ENCODE results near the gene LSG1.
"Not testable (repeated sequence)": the region's sequence is repeated elsewhere in the genome, so short reads cannot be mapped to it uniquely, and the experiment has no call there.

The LSG1 gene

DNA sequence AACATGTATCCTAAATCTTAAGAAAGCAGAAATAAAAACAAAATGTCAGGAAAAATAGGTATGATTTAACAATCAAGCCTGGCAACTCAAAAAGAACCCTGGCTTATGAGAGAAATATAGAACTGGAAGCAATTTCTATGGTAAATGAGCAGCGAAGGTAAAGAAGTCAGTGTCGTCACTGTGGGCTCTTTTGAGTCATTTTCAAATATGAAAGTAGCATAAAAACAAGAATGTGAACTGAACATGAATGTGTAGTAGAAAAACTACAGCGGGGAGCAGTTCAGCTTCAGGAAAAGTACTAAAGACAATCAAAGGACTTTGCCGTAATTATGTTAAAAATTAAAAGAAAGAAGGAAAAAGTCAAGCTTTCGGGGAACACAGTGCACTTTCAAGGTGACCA lies 17.5 kb downstream of the LSG1 start:
- DNase-seq = no peak

DNA sequence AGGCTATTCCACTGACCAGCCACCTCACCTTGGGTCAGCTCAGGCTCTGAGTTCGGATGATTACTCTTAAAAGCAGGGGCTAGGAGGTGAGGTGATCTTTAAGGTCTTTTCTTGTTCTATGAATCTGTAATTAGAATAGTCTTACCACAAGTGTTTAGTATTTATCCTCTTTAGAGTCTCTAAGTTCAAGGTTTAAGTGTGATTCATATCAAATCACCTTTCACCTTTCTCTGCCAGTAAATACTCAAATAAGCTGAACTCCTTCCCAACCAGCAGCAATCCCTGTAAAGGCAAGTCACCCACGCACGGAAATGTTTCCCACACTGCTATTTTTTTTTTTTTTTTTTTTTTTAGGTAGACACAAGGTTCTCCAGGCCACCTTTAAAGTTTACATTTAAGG lies 24.2 kb downstream of the LSG1 start:
- no peak for DNase-seq

DNA sequence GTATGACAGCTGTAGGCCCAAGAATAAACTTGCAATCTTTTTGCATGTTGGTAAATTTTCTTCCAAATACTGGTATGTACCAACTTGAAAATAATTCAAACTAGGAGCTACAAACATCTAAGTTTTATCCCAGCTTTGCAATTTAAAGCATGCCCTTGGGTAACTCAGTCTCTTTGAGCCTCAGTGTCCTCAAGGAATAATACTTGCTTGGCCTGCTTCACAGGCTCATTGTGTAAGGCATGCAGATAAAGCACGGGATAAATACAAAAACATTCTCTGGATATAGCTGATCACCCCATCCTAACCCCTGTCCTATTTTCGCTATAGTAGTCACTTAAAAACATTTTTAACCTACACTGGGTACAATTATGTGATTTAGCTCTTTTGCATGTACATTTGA lies 29.2 kb downstream of the LSG1 start:
- DNase-seq = no peak

DNA sequence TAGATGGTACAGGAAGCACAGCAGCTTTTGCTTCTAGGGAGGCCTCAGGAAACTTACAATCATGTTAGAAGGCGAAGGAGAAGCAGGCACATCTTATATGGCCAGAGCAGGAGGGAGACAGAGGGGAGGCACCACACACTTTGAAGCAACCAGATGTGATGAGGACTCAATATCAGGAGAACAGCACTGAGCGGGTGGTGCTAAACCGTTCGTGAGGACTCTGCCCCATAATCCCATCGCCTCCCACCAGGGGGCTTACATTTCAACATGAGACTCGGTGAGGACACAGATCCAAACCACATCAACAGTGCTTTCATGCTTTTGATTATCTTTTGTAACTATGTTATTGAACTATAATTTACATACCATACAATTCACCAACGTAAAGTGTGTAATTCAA lies 31.2 kb downstream of the LSG1 start:
- DNase-seq = peak in 2 of 4 experiments; percentile 10 to 31

DNA sequence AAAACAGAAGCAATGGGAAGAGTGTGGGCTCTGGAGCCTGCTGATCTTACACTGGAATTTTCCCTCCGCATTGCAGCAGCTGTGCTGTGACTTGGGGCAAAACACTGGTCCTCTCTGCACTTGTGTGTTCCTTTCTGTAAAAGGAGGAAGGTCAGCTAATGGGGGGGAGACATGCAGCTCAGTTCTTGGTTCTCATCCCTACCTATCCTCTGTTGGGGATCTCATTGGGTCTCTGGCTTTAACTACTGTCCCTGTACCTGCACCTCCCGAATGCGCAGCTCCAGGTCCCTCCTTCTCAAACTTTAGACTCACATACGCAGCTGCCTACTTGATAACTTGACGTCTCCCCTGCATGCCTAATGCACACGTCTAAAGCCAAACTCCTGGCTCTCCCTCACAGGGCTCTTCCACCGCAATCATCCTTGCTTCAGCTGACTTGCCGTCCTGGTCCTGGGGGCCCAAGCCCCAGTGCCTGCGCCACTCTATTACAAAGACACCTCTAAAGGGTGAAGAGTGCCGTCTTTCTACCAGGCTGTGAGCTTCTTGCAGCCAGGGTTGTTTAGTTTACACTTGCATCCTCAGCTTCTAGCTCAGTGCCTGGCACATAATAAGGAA lies 32.9 kb downstream of the LSG1 start:
- DNase-seq = no peak

DNA sequence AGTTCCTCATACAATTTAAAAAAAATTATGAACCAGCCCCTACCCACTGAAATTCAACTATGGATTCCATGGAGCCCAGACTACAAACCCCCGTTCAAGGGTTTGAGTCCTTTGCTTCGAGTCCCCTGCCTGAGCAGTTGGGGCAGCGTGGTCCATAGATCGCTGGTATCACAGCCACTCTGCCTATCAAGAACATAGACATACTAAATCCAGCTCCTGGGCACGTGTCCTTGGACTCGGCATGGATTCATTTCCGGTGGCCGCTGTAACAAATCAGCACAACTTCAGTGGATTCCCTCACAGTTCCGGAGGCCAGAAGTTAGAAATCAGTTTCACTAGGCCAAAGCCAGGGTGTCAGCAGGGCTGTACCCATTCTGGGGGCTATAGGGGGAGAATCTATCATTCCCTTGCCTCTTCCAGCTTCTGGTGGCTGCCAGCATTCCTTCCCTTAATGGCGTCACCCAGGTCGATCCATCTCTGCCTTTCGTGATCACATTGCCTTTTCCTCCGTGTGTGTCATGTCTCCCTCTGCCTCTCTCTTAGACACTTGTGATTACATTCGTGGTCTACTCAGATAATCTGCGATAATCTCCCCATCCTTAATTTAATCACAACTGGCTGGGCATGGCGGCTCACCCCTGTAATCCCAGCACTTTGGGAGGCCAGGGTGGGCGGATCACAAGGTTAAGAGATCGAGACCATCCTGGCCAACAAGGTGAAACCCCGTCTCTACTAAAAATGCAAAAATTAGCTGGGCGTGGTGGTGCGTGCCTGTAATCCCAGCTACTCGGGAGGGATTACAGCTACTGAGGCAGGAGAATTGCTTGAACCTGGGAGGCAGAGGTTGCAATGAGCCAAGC lies 34.2 kb downstream of the LSG1 start:
- DNase-seq = no peak

DNA sequence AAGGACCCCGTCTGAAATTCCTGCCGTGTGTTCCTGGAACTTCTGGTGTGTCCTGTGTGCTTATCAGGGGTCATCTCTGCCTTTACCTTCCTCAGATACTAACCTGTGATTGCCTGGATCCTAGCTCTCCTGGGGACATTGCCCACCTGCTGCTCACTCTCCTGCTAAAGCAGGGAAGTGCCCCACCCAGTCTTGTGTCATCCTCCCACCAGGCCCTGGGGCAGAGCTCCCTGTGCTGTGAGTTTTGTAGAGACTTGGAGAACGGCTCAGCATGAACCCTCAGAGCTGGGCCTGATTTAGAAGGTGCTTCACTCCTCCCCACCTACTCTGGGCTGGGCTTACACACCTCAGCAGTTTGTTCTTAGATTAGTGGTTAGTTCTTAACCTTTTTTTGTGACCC lies 34.9 kb downstream of the LSG1 start:
- peak in 2 of 4 experiments; percentile 11 to 29 for DNase-seq

DNA sequence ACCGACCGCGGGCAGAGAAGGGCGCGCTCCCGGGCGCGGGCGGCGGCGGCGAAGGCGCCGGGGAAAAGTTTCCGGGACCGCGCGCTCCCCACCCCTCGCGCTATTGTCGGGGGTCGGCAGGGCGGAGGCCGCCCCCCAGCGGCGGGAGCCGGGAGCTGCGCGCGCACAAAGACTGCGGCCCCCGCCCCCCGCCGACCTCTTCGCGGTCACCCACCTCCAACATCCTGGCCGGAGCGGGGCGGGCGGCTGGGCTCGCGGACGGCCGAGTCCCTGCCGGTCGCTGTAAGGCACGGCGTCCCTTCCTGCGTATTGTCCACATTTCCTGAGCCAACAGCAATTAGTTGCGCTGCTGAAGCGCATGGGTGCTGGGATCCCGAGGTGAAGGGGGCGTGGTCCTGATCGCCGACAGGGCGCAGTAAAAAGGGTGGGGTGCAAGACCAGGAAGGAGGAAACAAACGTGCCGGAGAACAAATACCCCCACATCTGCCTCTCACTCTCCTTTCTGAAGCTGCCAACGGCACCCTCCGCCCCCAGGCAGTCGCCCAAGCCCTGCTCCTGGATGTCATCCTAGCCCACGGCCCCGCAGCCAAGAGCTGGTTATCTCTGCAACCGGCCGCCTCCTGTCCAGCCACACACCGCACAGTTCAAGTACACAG lies 38.5 kb downstream of the LSG1 start, which contains the start of gene TMEM44:
Gene TMEM44, minus strand, starts transcription at position 71 of the 656 bp plus-strand sequence. CDS start 204 bp downstream, outside the sequence.
- DNase-seq = peak; percentile 76 to 88 (median 78)

DNA sequence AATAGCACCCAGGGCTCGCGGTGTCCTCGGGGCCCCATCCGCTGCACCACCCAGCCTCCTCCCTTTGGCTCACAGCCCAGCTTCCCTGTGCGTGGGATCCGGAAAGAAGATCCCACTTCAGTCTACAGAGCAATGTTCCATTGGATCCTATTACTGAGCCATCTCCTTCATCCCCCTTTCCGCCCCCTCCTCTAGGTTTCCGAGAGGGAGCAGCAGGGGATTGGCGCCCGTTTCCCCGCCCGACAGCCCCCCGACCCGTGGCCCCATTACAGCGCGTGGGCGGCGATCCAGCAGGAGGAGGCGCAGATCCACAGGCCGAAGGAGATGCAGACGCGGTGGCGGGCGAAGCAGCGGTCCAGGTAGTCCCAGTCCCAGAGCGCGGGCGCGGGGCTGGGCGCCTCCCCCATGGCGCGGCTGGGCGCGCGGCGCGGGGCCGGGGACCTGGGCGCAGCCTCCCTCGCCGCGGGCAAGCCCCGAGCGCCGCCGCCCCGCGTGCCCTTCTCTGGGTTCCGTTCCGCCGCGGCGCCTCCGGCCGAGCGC lies 39.1 kb downstream of the LSG1 start:
- DNase-seq = peak; percentile 20 to 58 (median 44)

DNA sequence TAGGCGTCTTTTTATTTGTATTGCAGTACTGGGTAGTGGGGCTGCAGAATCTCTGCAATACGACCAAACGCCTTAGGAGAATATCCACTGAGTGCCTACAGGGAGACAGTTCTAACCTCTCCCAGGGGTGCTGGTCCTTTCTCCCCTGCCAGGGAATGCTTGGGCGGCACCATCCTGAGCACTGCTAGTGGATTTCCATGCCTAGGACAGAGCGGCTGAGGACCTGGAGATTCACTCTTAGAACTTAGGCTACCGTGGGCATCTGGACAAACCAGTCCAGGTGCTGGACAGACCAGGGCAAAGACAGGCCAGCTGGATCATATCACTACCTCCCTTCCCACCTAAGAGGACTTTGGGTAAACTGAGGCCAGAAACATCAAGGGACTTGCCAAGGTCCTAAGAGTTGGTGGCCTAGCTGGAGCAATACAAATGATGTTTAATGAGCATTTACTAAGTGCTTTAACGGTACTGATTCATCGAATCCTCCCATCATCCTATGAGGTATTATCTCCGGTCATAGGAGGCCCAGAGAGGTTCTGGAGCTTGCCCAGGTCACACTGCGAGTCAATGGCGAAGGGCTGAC lies 39.7 kb downstream of the LSG1 start:
- DNase-seq = no peak

DNA sequence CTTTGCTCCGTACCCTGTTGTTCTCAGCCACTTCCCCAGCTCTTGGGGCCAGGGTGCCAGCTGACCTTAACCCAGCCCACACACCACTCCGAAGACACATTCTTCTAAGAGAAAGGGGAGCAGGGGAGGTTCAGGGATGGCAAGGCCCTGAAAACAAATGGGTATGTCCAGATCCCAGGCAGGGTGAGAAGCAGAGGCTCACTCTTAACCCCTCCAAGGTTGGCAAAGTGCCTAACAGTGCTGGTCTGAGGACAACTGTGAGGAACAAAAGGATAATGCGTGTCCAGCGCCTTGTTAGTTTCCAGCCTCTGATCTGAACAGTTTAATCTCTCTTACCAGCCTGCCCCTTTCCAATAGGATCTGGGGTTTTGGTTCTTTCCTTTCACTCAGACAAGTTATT lies 40.3 kb downstream of the LSG1 start:
- no peak for DNase-seq

DNA sequence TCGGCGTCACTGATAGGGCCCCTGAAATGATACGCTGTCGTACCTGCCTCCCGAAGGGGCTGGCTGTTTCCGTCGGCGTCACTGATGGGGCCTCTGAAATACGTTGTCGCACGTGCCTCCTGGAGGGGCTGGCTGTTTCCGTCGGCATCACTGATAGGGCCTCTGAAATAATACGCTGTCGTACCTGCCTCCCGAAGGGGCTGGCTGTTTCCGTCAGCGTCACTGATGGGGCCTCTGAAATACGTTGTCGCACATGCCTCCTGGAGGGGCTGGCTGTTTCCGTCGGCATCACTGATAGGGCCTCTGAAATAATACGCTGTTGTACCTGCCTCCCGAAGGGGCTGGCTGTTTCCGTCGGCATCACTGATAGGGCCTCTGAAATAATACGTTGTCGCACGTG lies 41.3 kb downstream of the LSG1 start:
- not testable (repeated sequence) for DNase-seq

DNA sequence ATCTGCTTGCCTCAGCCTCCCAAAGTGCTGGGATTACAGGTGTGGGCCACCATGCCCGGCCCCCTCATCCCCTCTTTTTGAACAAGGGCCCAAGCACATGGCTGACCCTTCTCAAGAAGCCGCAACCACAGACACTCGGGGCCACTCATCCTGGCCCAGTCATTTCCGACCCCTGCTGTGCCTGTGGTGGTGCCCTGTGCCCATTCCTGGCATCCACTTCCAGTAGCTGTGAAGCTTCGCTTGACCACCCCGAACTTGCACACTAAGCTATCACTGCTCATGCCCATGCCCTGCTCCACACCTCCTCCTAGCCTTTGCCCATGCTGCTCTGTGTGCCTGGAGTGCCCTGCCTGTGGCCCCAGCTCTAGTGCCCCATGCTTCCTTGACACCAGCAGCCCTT lies 47.0 kb downstream of the LSG1 start:
- no peak for DNase-seq

DNA sequence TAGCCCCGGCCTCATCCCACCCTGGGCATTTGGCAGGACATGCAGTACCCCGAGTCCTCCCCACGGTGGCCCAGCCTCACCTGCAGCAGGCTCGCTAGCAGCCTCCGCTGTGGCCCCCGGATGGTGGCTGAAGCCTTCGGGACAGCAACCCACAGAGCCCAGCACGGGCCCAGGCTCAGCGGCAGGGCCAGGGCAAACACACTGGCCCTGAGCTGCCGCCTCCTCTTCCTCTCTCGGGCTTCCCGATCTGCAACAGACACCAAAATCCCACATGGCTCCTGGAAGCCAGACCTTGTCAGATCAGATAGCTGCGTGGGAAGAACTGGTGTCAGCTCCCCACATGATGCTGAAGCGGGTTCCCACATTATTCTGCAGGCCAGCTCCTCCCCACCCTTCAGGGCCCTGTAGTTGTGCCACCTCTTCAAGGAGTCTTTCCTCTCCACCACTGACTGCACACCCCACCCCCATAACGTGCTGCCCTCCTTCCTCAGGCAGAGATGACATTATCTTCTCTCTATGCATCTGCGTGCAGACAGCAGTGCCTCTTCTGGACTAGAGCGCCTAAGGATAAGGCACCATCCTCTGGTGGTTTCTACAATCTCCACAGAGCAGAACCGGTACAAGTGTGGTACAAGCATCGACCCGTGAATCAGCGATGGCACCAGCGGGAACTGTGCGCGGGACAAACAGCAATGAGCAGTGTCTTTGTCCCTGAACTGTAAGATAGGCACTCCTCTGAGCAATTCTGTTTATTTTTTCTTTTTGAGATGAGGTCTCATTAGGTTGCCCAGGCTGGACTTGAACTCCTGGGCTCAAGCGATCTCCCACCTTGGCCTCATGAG lies 48.3 kb downstream of the LSG1 start:
- DNase-seq = peak; percentile 31 to 65 (median 48)

DNA sequence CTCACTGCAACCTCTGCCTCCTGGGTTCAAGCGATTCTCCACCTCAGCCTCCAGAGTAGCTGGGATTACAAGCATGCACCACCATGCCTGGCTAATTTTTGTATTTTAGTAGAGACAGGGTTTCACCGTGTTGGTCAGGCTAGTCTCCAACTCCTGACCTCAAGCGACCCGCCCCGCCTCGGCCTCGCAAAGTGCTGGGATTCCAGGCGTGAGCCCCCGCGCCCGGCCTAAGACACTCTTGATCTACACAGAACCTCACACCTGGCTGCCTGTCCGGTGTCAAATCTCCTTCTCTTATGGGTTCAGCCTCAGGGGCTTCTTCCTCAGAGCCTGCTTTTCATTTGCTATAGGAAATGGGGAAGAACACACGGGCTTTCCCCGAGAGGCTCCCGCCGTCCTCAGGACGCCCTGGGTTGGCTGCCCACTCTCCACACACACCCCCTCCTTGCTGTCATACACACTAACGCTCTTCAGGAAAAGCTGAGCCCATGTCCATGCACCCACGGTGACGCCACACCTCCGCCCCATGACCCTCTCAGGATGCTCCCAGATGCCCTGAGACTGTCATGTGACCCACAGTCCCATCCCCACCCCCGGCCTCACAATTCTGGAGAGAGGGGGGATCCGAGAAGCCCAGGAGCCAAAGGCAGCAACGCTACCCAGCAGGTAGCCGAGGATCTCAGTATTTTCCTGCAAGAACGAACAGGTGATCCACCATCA lies 49.2 kb downstream of the LSG1 start:
- peak in 2 of 4 experiments; percentile 19 to 32 for DNase-seq

DNA sequence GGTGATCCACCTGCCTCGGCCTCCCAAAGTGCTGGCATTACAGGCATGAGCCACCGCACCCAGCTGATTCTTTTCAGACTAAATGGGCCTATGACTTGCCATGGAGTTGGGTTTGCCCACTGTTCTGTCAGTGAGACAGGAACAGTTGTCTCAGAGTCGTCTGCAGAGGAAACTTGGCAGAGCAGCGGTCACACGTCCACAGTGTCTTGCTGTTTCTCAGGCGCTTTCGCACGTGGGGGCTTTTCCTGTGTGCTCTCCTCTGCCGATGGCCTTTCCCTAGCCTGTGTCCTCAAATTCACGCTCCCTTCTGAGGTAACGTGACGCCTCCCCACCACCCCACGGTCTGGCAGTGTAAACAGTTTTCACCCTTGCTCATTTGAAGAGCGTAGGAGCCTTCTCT lies 50.0 kb downstream of the LSG1 start:
- DNase-seq = no peak

DNA sequence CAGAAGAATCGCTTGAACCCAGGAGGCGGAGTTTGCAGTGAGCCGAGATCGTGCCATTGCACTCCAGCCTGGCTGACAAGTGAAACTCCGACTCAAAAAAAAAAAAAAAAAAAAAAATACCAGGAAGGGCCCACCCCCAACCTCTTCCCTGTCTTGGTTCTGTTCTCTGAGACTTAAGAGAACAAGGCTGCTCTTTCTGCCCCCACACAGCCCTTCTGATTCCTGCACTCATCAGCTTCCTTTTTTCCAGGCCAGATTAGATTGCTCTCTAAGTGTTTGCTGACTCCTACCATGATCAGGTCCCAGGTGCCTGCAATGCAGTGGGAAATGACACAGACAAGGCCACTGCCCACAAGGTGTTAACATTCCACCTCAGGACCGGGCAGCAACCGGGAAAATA lies 51.8 kb downstream of the LSG1 start:
- peak; percentile 51 to 79 (median 74) for DNase-seq

DNA sequence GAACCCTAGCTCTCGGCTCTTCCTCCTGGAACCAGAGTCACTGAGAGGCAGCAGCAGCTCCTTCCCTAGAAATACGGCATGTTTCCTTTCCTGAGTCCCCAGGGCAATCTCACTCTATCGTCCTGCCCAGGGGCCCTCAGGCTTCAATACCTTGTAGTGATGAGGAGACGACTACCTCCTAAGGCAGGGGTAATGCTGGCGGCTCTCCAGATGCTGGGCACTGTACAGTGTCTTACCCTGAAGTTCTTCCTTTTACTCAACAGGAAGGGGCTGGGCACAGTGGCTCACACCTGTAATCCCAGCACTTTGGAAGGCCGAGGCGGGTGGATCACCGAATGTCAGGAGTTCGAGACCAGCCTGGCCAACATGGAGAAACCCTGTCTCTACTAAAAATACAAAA lies 52.2 kb downstream of the LSG1 start:
- no peak for DNase-seq

DNA sequence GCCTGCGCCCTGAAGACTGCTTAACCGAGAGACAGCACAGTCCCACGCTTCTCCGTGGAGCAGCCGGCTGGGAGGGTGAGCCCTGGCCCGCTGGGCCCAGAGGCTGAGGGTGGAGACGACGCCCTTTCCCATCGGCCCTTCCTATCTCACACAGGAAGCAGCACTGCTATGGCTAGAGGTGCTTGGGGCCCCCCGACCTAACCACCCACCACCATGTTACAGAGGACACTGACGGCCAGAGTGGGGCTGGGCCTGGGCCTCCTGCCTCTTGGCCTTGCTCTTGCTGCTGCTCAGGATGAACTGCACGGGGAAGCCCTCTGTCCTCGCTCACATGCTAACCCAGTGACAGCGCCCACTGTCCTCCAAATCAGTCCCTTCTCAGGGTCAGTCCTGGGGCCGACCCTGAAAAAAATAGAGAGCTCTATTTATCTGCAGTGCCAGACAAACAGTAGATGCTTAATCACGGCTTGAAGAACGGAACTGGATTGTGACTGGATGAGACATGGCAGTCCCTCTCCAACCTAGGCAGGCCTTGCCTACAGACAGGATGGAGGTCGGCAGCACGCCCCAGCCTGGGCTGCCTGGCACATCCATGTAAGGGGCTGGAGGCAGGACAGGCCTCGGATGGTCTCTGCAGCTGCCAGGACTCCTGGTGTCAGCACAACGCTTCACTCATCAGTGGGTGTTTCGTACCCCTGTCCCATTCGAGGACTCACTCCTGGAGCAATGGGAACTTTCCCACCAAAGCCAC lies 53.0 kb downstream of the LSG1 start:
- DNase-seq = no peak

DNA sequence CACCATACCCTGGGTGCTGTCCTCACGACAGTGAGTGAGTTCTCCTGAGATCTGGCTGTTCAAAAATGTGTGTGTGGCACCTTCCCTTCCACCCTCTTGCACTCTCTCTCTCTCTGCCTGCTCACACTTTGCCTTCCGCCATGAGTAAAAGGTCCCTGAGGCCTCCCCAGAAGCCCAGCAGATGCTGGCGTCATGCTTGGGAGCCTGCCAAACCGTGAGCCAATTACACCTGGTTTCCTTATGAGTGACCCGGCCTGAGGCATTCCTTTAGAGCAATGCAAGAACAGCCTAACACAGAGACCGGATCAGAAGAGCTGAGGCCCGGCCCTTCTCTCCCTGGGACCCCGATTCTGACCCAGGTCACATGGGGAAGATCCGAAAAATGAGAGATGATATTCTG lies 54.2 kb downstream of the LSG1 start:
- no peak for DNase-seq

Measured in suppressor macrophage (primary cell).